ENCODE measurements around the gene CHST11. TPM values are rescaled to one million over a fixed set of nuclear protein-coding genes. Genes with fewer than 3 reads are reported as not detected.

The CHST11 gene
- total and polyA plus RNA-seq, 3 donors from 2014 or later = 5.1 to 36.9 (median 23.9) TPM

- WGBS, 2 donors = 67 to 74% methylated on average over 4 of the region's 4 CpGs
- peaks cover 38% of the 10 kb centered on the region for H3K4me1 ChIP-seq
- H3K9me3 ChIP-seq = no peaks in the 10 kb centered on the region
- TF ChIP-seq POLR2A (IDR thresholded peaks at IDR 0.05) (no peak), CTCF (IDR thresholded peaks at IDR 0.05) (no peak)
- H3K36me3 ChIP-seq (ENCODE audit: low read depth, missing control alignments) = no peaks in the 10 kb centered on the region
- H3K4me3 ChIP-seq = no peak overlapping the region
- peak overlapping the region in 1 of 2 donors; percentile 30 for H3K27ac ChIP-seq
- no peak for DNase-seq
- H3K27me3 ChIP-seq = no peaks in the 10 kb centered on the region
- intact Hi-C loops (cut with DNase I; ENCODE audit: low total_unique reads) = no loop called here
These were observed 208.5 kb downstream of the CHST11 start for GRCh38 chr12:104665296-104665695.

GRCh38 chr12:104667139-104667538, 210.4 kb downstream of the CHST11 start:
- intact Hi-C loops (cut with DNase I; ENCODE audit: low total_unique reads) = no loop called here
- Histone ChIP-seq H3K4me3 (no peak overlapping the region), H3K27ac (no peak overlapping the region), H3K4me1 (peaks cover 55% of the 10 kb centered on the region), H3K9me3 (no peaks in the 10 kb centered on the region), H3K36me3 (ENCODE audit: low read depth, missing control alignments) (no peaks in the 10 kb centered on the region), H3K27me3 (no peaks in the 10 kb centered on the region)
- no peak for DNase-seq
- WGBS, 2 donors = 62 to 69% methylated on average over 7 of the region's 7 CpGs
- TF ChIP-seq POLR2A (IDR thresholded peaks at IDR 0.05) = no peak
- no peak for TF ChIP-seq CTCF (IDR thresholded peaks at IDR 0.05)

GRCh38 chr12:104668274-104668718, 211.5 kb downstream of the CHST11 start:
- no peak for TF ChIP-seq CTCF (IDR thresholded peaks at IDR 0.05)
- TF ChIP-seq POLR2A (IDR thresholded peaks at IDR 0.05) = no peak
- H3K27me3 ChIP-seq = no peaks in the 10 kb centered on the region
- H3K4me1 ChIP-seq = peaks cover 67% of the 10 kb centered on the region
- WGBS, 2 donors = 43 to 45% methylated on average over 11 of the region's 11 CpGs
- intact Hi-C loops (cut with DNase I; ENCODE audit: low total_unique reads) = no loop called here
- no peaks in the 10 kb centered on the region for H3K9me3 ChIP-seq
- no peak overlapping the region for H3K4me3 ChIP-seq
- no peaks in the 10 kb centered on the region for H3K36me3 ChIP-seq (ENCODE audit: low read depth, missing control alignments)
- peak overlapping the region; percentile 59 to 68 for H3K27ac ChIP-seq
- peak; percentile 85 for DNase-seq

DNA sequence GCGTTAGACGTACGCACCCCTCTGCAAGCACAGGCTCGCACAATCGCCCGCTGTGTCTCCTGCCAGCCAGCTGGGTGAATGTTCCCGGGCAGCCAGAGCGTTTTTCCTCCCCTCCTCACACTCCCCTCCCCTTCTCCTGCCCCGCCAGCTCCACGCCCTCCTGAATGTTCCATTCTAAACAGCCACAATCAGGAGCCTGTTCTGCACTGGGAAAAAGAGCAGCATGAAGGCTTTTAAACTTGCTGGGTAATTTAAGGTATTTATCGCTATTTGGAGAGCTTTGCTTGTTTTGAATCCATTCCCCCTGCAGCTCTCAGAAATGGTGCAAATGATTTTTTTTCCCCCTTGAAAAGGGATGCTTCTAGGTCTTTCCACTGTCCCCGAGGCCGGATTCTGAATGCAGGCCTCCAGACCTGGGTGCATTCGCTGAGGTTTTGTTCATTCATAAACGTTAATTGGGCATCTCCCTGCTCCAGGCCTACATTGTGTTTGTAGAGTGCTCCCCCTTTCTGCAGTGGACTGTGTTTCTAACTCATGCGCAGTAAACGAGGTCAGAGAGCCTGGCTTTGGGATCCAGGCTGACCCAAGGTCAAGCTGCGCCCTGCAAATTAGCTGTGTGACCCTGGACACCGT, 212.5 kb downstream of the CHST11 start:
- DNase-seq = peak; percentile 83
- TF ChIP-seq CTCF (IDR thresholded peaks at IDR 0.05) = peak in 1 of 3 experiments; percentile 39
- TF ChIP-seq POLR2A (IDR thresholded peaks at IDR 0.05) = no peak
- H3K9me3 ChIP-seq = no peaks in the 10 kb centered on the region
- H3K27me3 ChIP-seq = no peaks in the 10 kb centered on the region
- intact Hi-C loops (cut with DNase I; ENCODE audit: low total_unique reads) = no loop called here
- H3K27ac ChIP-seq = peak overlapping the region; percentile 59 to 68
- no peak overlapping the region for H3K4me3 ChIP-seq
- WGBS, 2 donors = 42 to 44% methylated on average over 19 of the region's 19 CpGs
- no peaks in the 10 kb centered on the region for H3K36me3 ChIP-seq (ENCODE audit: low read depth, missing control alignments)
- peaks cover 76% of the 10 kb centered on the region for H3K4me1 ChIP-seq

DNA sequence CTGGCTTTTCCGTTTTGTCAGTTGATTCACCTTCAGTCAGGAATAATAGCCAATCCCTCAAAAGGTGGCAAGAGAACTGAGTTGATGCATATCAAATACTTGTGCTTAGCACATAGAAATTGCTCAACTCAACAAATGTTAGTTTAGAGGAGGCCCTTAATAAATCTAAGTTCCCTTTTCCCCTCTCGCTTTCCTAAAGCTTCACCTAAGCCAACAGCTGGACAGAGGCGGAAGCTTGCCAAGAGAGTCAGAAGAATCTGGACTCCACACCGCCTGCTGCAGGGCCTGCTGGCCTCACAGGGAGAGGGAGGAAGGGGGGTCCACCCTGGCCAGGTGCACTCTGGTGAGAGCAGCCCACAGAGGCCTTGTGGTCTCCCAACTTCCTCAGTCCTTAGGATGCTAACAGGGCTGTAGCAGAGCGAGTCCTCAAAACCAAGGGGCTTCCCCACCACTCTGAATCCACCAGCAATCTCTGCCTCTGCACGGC, 213.1 kb downstream of the CHST11 start:
- DNase-seq = peak; percentile 80
- Histone ChIP-seq H3K27me3 (no peaks in the 10 kb centered on the region), H3K9me3 (no peaks in the 10 kb centered on the region), H3K4me1 (peaks cover 72% of the 10 kb centered on the region), H3K4me3 (no peak overlapping the region), H3K27ac (peak overlapping the region; percentile 59 to 68), H3K36me3 (ENCODE audit: low read depth, missing control alignments) (no peaks in the 10 kb centered on the region)
- intact Hi-C loops (cut with DNase I; ENCODE audit: low total_unique reads) = no loop called here
- no peak for TF ChIP-seq POLR2A (IDR thresholded peaks at IDR 0.05)
- TF ChIP-seq CTCF (IDR thresholded peaks at IDR 0.05) = no peak
- whole genome bisulfite sequencing, 2 donors = 45 to 47% methylated on average over 6 of the region's 6 CpGs
